H9 (cell line): ENCODE results near the gene ATP11B. TPM values are rescaled to one million over a fixed set of nuclear protein-coding genes. Genes with fewer than 3 reads are reported as not detected.

ENCODE experiments used
- DNase-seq: peaks from one replicate; pipeline ENCODE4 v3.0.0-alpha.2; 2017
- H2AFZ ChIP-seq: one replicate; pipeline ENCODE4 v1.6.1; 2013; ENCODE audit warnings: mild to moderate bottlenecking, low read length, control low read depth, moderate library complexity
- H2AK5ac ChIP-seq: 2 replicates; pipeline ENCODE4 v1.6.1; 2013; ENCODE audit warnings: low read length, control low read depth, mixed read lengths; ENCODE audit not compliant: insufficient read length
- H2BK120ac ChIP-seq: one replicate; pipeline ENCODE4 v1.6.1; 2013; ENCODE audit warnings: low read depth, mild to moderate bottlenecking, low read length, control low read depth, inconsistent platforms; ENCODE audit not compliant: poor library complexity, severe bottlenecking
- H2BK12ac ChIP-seq: 2 replicates; pipeline ENCODE4 v1.6.1; 2013; ENCODE audit warnings: low read length, control low read depth, mixed read lengths, low read depth; ENCODE audit not compliant: insufficient read length
- H2BK15ac ChIP-seq: 2 replicates; pipeline ENCODE4 v1.6.1; 2013; ENCODE audit warnings: low read depth, low read length, control low read depth
- H2BK20ac ChIP-seq: one replicate; pipeline ENCODE4 v1.6.1; 2013; ENCODE audit warnings: low read depth, mild to moderate bottlenecking, low read length, control low read depth, inconsistent platforms; ENCODE audit not compliant: poor library complexity, severe bottlenecking
- H2BK5ac ChIP-seq: 2 replicates; pipeline ENCODE4 v1.6.1; 2013; ENCODE audit warnings: low read length, control low read depth, mixed read lengths; ENCODE audit not compliant: insufficient read length
- H3K14ac ChIP-seq: 2 replicates; pipeline ENCODE4 v1.6.1; 2013; ENCODE audit warnings: low read length, control low read depth; ENCODE audit not compliant: insufficient read depth
- H3K18ac ChIP-seq: 2 replicates; pipeline ENCODE4 v1.6.1; 2013; ENCODE audit warnings: low read depth, mild to moderate bottlenecking, mixed read lengths, low read length, control low read depth; ENCODE audit not compliant: insufficient read length
- H3K23ac ChIP-seq: 2 replicates; pipeline ENCODE4 v1.6.1; 2013; ENCODE audit warnings: low read length, control low read depth, mixed read lengths, low read depth; ENCODE audit not compliant: insufficient read length
- H3K23me2 ChIP-seq: 2 replicates; pipeline ENCODE4 v1.6.1; 2013; ENCODE audit warnings: low read depth, mild to moderate bottlenecking, mixed read lengths, low read length, control low read depth; ENCODE audit not compliant: insufficient read length, poor library complexity, severe bottlenecking
- H3K27ac ChIP-seq: 2 replicates; pipeline ENCODE4 v1.5.1; 2013; ENCODE audit warnings: low read length, control low read depth, mixed read lengths, low read depth; ENCODE audit not compliant: insufficient read length
- H3K27me3 ChIP-seq: 2 replicates; pipeline ENCODE4 v1.6.1; 2013; ENCODE audit warnings: low read length, control low read depth, inconsistent platforms; ENCODE audit not compliant: insufficient read depth
- H3K4ac ChIP-seq: 2 replicates; pipeline ENCODE4 v1.6.1; 2013; ENCODE audit warnings: low read depth, mild to moderate bottlenecking, control low read depth, inconsistent platforms, low read length, moderate library complexity
- H3K4me1 ChIP-seq: 2 replicates; pipeline ENCODE4 v1.6.1; 2013; ENCODE audit warnings: low read length, control low read depth, inconsistent platforms; ENCODE audit not compliant: insufficient read depth
- H3K4me2 ChIP-seq: 2 replicates; pipeline ENCODE4 v1.6.1; 2013; ENCODE audit warnings: low read length, control low read depth, mixed read lengths; ENCODE audit not compliant: insufficient read length, insufficient read depth
- H3K56ac ChIP-seq: 2 replicates; pipeline ENCODE4 v1.6.1; 2013; ENCODE audit warnings: low read depth, mild to moderate bottlenecking, mixed read lengths, low read length, control low read depth; ENCODE audit not compliant: insufficient read length
- H3K79me1 ChIP-seq: 2 replicates; pipeline ENCODE4 v1.6.1; 2013; ENCODE audit warnings: low read depth, mild to moderate bottlenecking, moderate library complexity, low read length, control low read depth, inconsistent platforms; ENCODE audit not compliant: insufficient read depth, poor library complexity, severe bottlenecking
- H3K79me2 ChIP-seq: 2 replicates; pipeline ENCODE4 v1.6.1; 2013; ENCODE audit warnings: low read length, control low read depth, inconsistent platforms; ENCODE audit not compliant: insufficient read depth
- H3K9ac ChIP-seq: 2 replicates; pipeline ENCODE4 v1.6.1; 2013; ENCODE audit warnings: low read length, control low read depth, mixed read lengths; ENCODE audit not compliant: insufficient read length; ENCODE audit errors: extremely low read depth
- H3K9me3 ChIP-seq: one replicate; pipeline ENCODE4 v1.6.1; 2013; ENCODE audit warnings: low read depth, low read length, inconsistent platforms; ENCODE audit not compliant: control insufficient read depth
- H3T11ph ChIP-seq: one replicate; pipeline ENCODE4 v1.6.1; 2013; ENCODE audit warnings: mild to moderate bottlenecking, low read length, control low read depth, inconsistent platforms
- H4K20me1 ChIP-seq: one replicate; pipeline ENCODE4 v1.6.1; 2013; ENCODE audit not compliant: control insufficient read depth, insufficient read length, insufficient read depth
- H4K5ac ChIP-seq: 2 replicates; pipeline ENCODE4 v1.6.1; 2013; ENCODE audit warnings: low read depth, mild to moderate bottlenecking, mixed read lengths, low read length, control low read depth; ENCODE audit not compliant: insufficient read length
- H4K8ac ChIP-seq: replicated peaks from 2 replicates; pipeline ENCODE4 v1.6.1; 2013; ENCODE audit warnings: low read length, control low read depth, mixed read lengths, low read depth; ENCODE audit not compliant: insufficient read length
- H4K91ac ChIP-seq: 2 replicates; pipeline ENCODE4 v1.6.1; 2013; ENCODE audit warnings: low read depth, mild to moderate bottlenecking, moderate library complexity, mixed read lengths, low read length, control low read depth; ENCODE audit not compliant: insufficient read length
- H3K27ac Mint-ChIP-seq, 3 experiments: 2 replicates in 2 of 3; 3 replicates in 1 of 3; pipeline ENCODE4 v1.8.0; 2020 to 2021; ENCODE audit warnings: mixed read lengths in 3 of 3, mild to moderate bottlenecking in 1 of 3, moderate library complexity in 1 of 3
- H3K27me3 Mint-ChIP-seq: 2 replicates; pipeline ENCODE4 v1.8.0; 2021; ENCODE audit warnings: low read depth, mild to moderate bottlenecking, moderate library complexity, mixed read lengths
- H3K36me3 Mint-ChIP-seq, 3 experiments: 2 replicates in 2 of 3; 3 replicates in 1 of 3; pipeline ENCODE4 v1.8.0; 2020 to 2021; ENCODE audit warnings: low read depth in 3 of 3, mixed read lengths in 3 of 3; ENCODE audit not compliant: insufficient read depth in 1 of 3
- H3K4me1 Mint-ChIP-seq, 2 experiments: 2 replicates each; pipeline ENCODE4 v1.8.0; 2020; ENCODE audit warnings: mixed read lengths in 2 of 2
- H3K4me3 Mint-ChIP-seq, 2 experiments: 2 replicates in 1 of 2; 3 replicates in 1 of 2; pipeline ENCODE4 v1.8.0; 2020 to 2021; ENCODE audit warnings: mild to moderate bottlenecking in 2 of 2, mixed read lengths in 2 of 2, moderate library complexity in 1 of 2
- H3K9me3 Mint-ChIP-seq, 2 experiments: 2 replicates in 1 of 2; 3 replicates in 1 of 2; pipeline ENCODE4 v1.8.0; 2020; ENCODE audit warnings: mild to moderate bottlenecking in 2 of 2, mixed read lengths in 2 of 2, moderate library complexity in 1 of 2
- CTCF ChIP-seq: fragments of 200-600 bp; sonication (generic); conservative IDR thresholded peaks from 3 replicates; pipeline ENCODE4 v1.8.0; 2021; ENCODE audit warnings: antibody characterized with exemption, mild to moderate bottlenecking
- WGBS: extraction: QIAGEN DNeasy Blood & Tissue Kit; methylation state at CpG from one replicate; pipeline ENCODE4 v1.1.7; 2013; ENCODE audit warnings: missing lambda C conversion rate, low lambda C conversion rate, mixed read lengths; ENCODE audit not compliant: insufficient read length; ENCODE audit errors: extremely low coverage; 5-methylcytosine and 5-hydroxymethylcytosine counted together
- total RNA-seq: library from RNA; stranded (reverse); gene quantifications from 2 replicates; pipeline ENCODE4 v1.2.1, GENCODE V29; 2021

The ATP11B gene
- total RNA-seq, 1 experiment from 2014 or later, result 30.0 TPM

- H3K79me2 ChIP-seq, result no peaks in the 10 kb centered on the region
- Mint-ChIP-seq H3K4me3 (no peak overlapping the region), H3K27me3 (no peaks in the 10 kb centered on the region), H3K27ac (peak overlapping the region in 1 of 3 experiments; percentile 80; a peak in 1 of 7 replicates), H3K4me1 (peaks cover 8 to 12% of the 10 kb centered on the region in 2 experiments), H3K9me3 (no peaks in the 10 kb centered on the region), H3K36me3 (no peaks in the 10 kb centered on the region)
- no peak overlapping the region for H4K5ac ChIP-seq
- H3K56ac ChIP-seq, result no peak overlapping the region
- H3K9me3 ChIP-seq, result no peaks in the 10 kb centered on the region
- H3K79me1 ChIP-seq, result no peaks in the 10 kb centered on the region
- H3K14ac ChIP-seq, result no peak overlapping the region
- no peak overlapping the region for H4K91ac ChIP-seq
- no peak overlapping the region for H3K23ac ChIP-seq
- no CpG with 5 or more reads among the region's 5 CpGs for WGBS
- no peak overlapping the region for H2BK15ac ChIP-seq
- DNase-seq, result peak; percentile 29
- no peak for TF ChIP-seq CTCF
- H3K4me2 ChIP-seq, result no peak overlapping the region
- no peak overlapping the region for H3K9ac ChIP-seq
- H4K20me1 ChIP-seq, result no peaks in the 10 kb centered on the region
- H3K18ac ChIP-seq, result no peak overlapping the region
- no peak overlapping the region for H2AFZ ChIP-seq
- H2BK12ac ChIP-seq, result no peak overlapping the region
- H2BK120ac ChIP-seq, result no peak overlapping the region
- no peaks in the 10 kb centered on the region for H3K23me2 ChIP-seq
- H3K4ac ChIP-seq, result no peak overlapping the region
- no peak overlapping the region for H2BK20ac ChIP-seq
- no peak overlapping the region for H2BK5ac ChIP-seq
- H2AK5ac ChIP-seq, result no peak overlapping the region
- H4K8ac ChIP-seq, result no peak overlapping the region
- H3K27me3 ChIP-seq, result no peaks in the 10 kb centered on the region
- H3K27ac ChIP-seq, result no peak overlapping the region
- no peaks in the 10 kb centered on the region for H3K4me1 ChIP-seq
- no peak overlapping the region for H3T11ph ChIP-seq
Observed at GRCh38 chr3:182911782-182912111, 118.4 kb downstream of the ATP11B start.
